K562 (cell line): ENCODE results near the gene PIK3CA. TPM values are rescaled to one million over a fixed set of nuclear protein-coding genes. Genes with fewer than 3 reads are reported as not detected.

ENCODE experiments used
- ATAC-seq: fragments of 200-7000 bp; cut with Tn5 transposase; 3 replicates; pipeline ENCODE4 v1.9.1; 2020; ENCODE audit warnings: moderate library complexity
- BruUV-seq: library from RNA; stranded (reverse); fragments of 400-500 nt; replicated peaks from 2 replicates; lab custom pipeline; 2021; lab: Mats Ljungman, UMichigan
- CTCF ChIA-PET: fragments of 300-600 bp; formaldehyde crosslinking; extraction: SDS; loops from one replicate; lab custom pipeline; 2021; ENCODE audit warnings: low intra/inter-chr PET ratio; lab: Yijun Ruan, JAX
- POLR2A ChIA-PET: fragments of 300-600, 350-650 bp; sonication (Branson Sonifier 250); formaldehyde crosslinking; extraction: SDS; loops from one replicate; lab custom pipeline; 2021; ENCODE audit warnings: antibody characterized with exemption, inconsistent platforms; lab: Yijun Ruan, JAX
- DNase-seq, 4 experiments: peaks; one replicate each; pipeline versions ENCODE4 v3.0.0 to v3.0.0-alpha.2; 2011 to 2018; ENCODE audit warnings: low spot score in 3 of 4, mixed read lengths in 3 of 4; ENCODE audit errors: extremely low read depth in 1 of 4
- FAIRE-seq: peaks from 2 replicates; lab custom pipeline; 2011; peaks lifted over from hg19 to GRCh38; lab: Jason Lieb, UNC
- H2AFZ ChIP-seq: 2 replicates; pipeline ENCODE4 v1.6.0; 2011; ENCODE audit warnings: low read depth, low read length, control low read depth, inconsistent platforms
- H3K27ac ChIP-seq: fragments of 200-600 bp; 3 replicates; pipeline ENCODE4 v1.8.0; 2011; ENCODE audit warnings: low read depth, mild to moderate bottlenecking, control low read depth, inconsistent platforms, low read length, moderate library complexity, mixed read lengths; ENCODE audit errors: extremely low read depth
- H3K27me3 ChIP-seq, 2 experiments: fragments of 300-600 bp in 1 of 2; 2 replicates in 1 of 2; 3 replicates in 1 of 2; pipeline versions ENCODE4 v1.6.0 to v1.8.0; 2011; ENCODE audit warnings: inconsistent platforms in 2 of 2, low read length in 2 of 2, mild to moderate bottlenecking in 1 of 2, mixed read lengths in 1 of 2, moderate library complexity in 1 of 2; ENCODE audit not compliant: control insufficient read depth in 2 of 2, insufficient read depth in 2 of 2
- H3K36me3 ChIP-seq: fragments of 300-600 bp; 3 replicates; pipeline ENCODE4 v1.8.0; 2011; ENCODE audit warnings: mild to moderate bottlenecking, low read length, inconsistent platforms; ENCODE audit not compliant: control insufficient read depth, insufficient read depth
- H3K4me1 ChIP-seq, 2 experiments: fragments of 200-600 bp in 1 of 2; replicated peaks in 1 of 2; 2 replicates in 1 of 2; 3 replicates in 1 of 2; pipeline versions ENCODE4 v1.5.1 to v1.8.0; 2011; ENCODE audit warnings: inconsistent platforms in 2 of 2, low read length in 2 of 2, mild to moderate bottlenecking in 1 of 2, mixed read lengths in 1 of 2, moderate library complexity in 1 of 2; ENCODE audit not compliant: control insufficient read depth in 2 of 2, insufficient read depth in 2 of 2
- H3K4me2 ChIP-seq: 2 replicates; pipeline ENCODE4 v1.6.1; 2011; ENCODE audit warnings: low read length, control low read depth, inconsistent platforms, mixed read lengths; ENCODE audit not compliant: insufficient read depth
- H3K4me3 ChIP-seq: fragments of 200-600 bp; sonication (generic), shearing (Covaris generic); 2 replicates; pipeline ENCODE4 v1.5.1; 2016; ENCODE audit warnings: control low read depth, inconsistent platforms
- H3K79me2 ChIP-seq: fragments of 200-600 bp; 3 replicates; pipeline ENCODE4 v1.8.0; 2011; ENCODE audit warnings: low read length, inconsistent platforms; ENCODE audit not compliant: control insufficient read depth, insufficient read depth
- H3K9ac ChIP-seq, 2 experiments: 2 replicates each; pipeline versions ENCODE4 v1.6.0 to v1.6.1; 2011; ENCODE audit warnings: low read depth in 2 of 2, low read length in 2 of 2, control low read depth in 1 of 2, inconsistent platforms in 1 of 2, mild to moderate bottlenecking in 1 of 2, mixed read lengths in 1 of 2; ENCODE audit not compliant: insufficient read depth in 1 of 2
- H3K9me1 ChIP-seq: one replicate; pipeline ENCODE4 v1.6.0; 2011; ENCODE audit warnings: inconsistent platforms, mild to moderate bottlenecking, low read length, moderate library complexity; ENCODE audit not compliant: control insufficient read depth, insufficient read depth
- H3K9me3 ChIP-seq: replicated peaks from 2 replicates; pipeline ENCODE4 v1.5.1; 2011; ENCODE audit warnings: low read depth, low read length, inconsistent platforms; ENCODE audit not compliant: control insufficient read depth, insufficient read depth
- H4K20me1 ChIP-seq: replicated peaks from 2 replicates; pipeline ENCODE4 v1.6.1; 2011; ENCODE audit warnings: low read length, inconsistent platforms, mixed read lengths; ENCODE audit not compliant: control insufficient read depth, insufficient read depth
- HNRNPH1 ChIP-seq: fragments of 200-400 bp; formaldehyde crosslinking; optimal IDR thresholded peaks from 2 replicates; pipeline ENCODE3; 2017; ENCODE audit warnings: low read depth, mild to moderate bottlenecking, low read length, moderate library complexity
- KLF16 ChIP-seq: IDR thresholded peaks from 2 replicates; pipeline ENCODE4 v1.6.1; 2016; ENCODE audit warnings: antibody characterized with exemption
- TCF3 ChIP-seq: sonication (generic); formaldehyde crosslinking; IDR thresholded peaks from 2 replicates; pipeline ENCODE4 v1.4.0; 2020; ENCODE audit warnings: mild to moderate bottlenecking, missing genetic modification reagents
- ZBED1 ChIP-seq: IDR thresholded peaks from 2 replicates; pipeline ENCODE4 v1.6.1; 2014
- ZNF217 ChIP-seq: sonication (generic); formaldehyde crosslinking; IDR thresholded peaks from 2 replicates; pipeline ENCODE4 v1.8.0; 2022; ENCODE audit warnings: mild to moderate bottlenecking, missing genetic modification reagents
- in situ Hi-C: fragments of 300-500 bp; cut with MboI; formaldehyde crosslinking; loops from 4 replicates; pipeline ENCODE4 v1.15.0; 2018; ENCODE audit warnings: inconsistent platforms, mixed read lengths
- intact Hi-C: fragments of 100-400 bp; cut with micrococcal nuclease; formaldehyde crosslinking; loops from 2 replicates; pipeline ENCODE4 v1.14.2; 2022
- polyA plus RNA-seq, 8 experiments: library from polyadenylated mRNA; depleted of rRNA in 4 of 8; stranded (reverse) in 5 of 8; unstranded in 3 of 8; fragments of >200 nt; fragmentation: Nextera tagmentation in 2 of 8; fragmentation: Illumina TruSeq in 1 of 8; extraction: Ambion mirVana in 2 of 8; extraction: Trizol in 1 of 8; gene quantifications; 2 replicates each; pipeline versions ENCODE4 v1.2.1 to v1.2.3, GENCODE V29; 2011 to 2014; ENCODE audit warnings: inconsistent platforms in 1 of 8, missing spikeins in 1 of 8
- total RNA-seq, 7 experiments: library from RNA; depleted of rRNA in 6 of 7; stranded (reverse); fragments of >200 nt in 6 of 7; fragmentation: Illumina TruSeq in 2 of 7; extraction: Trizol in 2 of 7; gene quantifications; 2 replicates each; pipeline versions ENCODE4 v1.2.1 to v1.2.3, GENCODE V29; 2011 to 2021; ENCODE audit warnings: low replicate concordance in 1 of 7
- TF ChIP-seq, protein P1 (sequence below): fragments of 200-600 bp; sonication (generic); IDR thresholded peaks from one replicate; pipeline ENCODE4 v1.6.1; 2012; ENCODE audit warnings: mild to moderate bottlenecking, low read depth, low read length, inconsistent platforms
- TF ChIP-seq, protein P2 (sequence below): fragments of 250-450 bp; sonication (Bioruptor Pico); IDR thresholded peaks from 2 replicates; pipeline ENCODE4 v1.8.0; 2022; ENCODE audit warnings: inconsistent platforms
- TF ChIP-seq, protein P3 (sequence below), 2 experiments: IDR thresholded peaks; 2 replicates each; pipeline ENCODE4 v1.6.1; 2012; ENCODE audit warnings: improper control_type of control experiment in 2 of 2, low read depth in 2 of 2, low read length in 2 of 2, borderline replicate concordance in 1 of 2

The PIK3CA gene
- total and polyA plus RNA-seq, 9 of the 15 experiments (the other 6 are each of a cell fraction or from before 2014, with no cell fraction given) = 3.8 to 19.4 (median 10.8) TPM

DNA sequence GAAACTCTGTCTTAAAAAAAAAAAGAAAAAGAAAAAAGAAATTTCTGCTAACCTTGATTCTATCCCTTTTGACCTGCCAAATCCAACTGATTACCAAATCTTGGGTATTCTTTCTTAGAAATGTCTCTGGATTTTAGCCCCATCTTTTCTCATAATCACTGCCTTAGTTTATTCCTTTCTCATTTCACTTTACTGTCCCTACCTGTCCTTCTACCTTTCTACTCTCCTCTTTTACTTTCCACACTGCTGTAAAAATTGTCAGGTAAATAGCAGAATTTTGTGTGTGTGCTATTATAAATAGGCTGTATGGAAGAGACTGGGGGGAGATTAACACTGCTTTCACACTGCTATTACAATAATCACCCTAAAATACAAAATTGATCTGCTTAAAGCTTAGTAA, 16.7 kb downstream of the PIK3CA start:
- H3K9ac ChIP-seq = no peak overlapping the region
- no TSS peak for BruUV-seq
- H3K4me1 ChIP-seq = no peaks in the 10 kb centered on the region; a peak in 2 of 5 replicates
- no peak overlapping the region for H3K27ac ChIP-seq
- no peak overlapping the region for H3K4me2 ChIP-seq
- FAIRE-seq = no peak
- H3K9me3 ChIP-seq = no peaks in the 10 kb centered on the region
- H3K4me3 ChIP-seq = no peak overlapping the region
- ChIA-PET POLR2A (no interaction called here), CTCF (no interaction called here)
- H4K20me1 ChIP-seq = peaks cover 5% of the 10 kb centered on the region; the same call in 1 of the 2 replicates
- no peak for DNase-seq
- no peaks in the 10 kb centered on the region for H3K27me3 ChIP-seq
- in situ Hi-C loops (no loop called here), intact Hi-C loops (no loop called here)
- H3K36me3 ChIP-seq = peaks cover 5% of the 10 kb centered on the region; the same call in 2 of the 3 replicates
- peaks cover 50% of the 10 kb centered on the region for H3K79me2 ChIP-seq
- H3K9me1 ChIP-seq = no peaks in the 10 kb centered on the region
- ATAC-seq = no peak
- no peak overlapping the region for H2AFZ ChIP-seq
- TF ChIP-seq HNRNPH1 = no peak
- TF ChIP-seq KLF16 = no peak
- TF ChIP-seq TCF3 (CRISPR knock-in tag) = no peak
- TF ChIP-seq ZNF217 (CRISPR knock-in tag) = no peak
- TF ChIP-seq ZBED1 = no peak
- TF ChIP-seq, protein P1, sequence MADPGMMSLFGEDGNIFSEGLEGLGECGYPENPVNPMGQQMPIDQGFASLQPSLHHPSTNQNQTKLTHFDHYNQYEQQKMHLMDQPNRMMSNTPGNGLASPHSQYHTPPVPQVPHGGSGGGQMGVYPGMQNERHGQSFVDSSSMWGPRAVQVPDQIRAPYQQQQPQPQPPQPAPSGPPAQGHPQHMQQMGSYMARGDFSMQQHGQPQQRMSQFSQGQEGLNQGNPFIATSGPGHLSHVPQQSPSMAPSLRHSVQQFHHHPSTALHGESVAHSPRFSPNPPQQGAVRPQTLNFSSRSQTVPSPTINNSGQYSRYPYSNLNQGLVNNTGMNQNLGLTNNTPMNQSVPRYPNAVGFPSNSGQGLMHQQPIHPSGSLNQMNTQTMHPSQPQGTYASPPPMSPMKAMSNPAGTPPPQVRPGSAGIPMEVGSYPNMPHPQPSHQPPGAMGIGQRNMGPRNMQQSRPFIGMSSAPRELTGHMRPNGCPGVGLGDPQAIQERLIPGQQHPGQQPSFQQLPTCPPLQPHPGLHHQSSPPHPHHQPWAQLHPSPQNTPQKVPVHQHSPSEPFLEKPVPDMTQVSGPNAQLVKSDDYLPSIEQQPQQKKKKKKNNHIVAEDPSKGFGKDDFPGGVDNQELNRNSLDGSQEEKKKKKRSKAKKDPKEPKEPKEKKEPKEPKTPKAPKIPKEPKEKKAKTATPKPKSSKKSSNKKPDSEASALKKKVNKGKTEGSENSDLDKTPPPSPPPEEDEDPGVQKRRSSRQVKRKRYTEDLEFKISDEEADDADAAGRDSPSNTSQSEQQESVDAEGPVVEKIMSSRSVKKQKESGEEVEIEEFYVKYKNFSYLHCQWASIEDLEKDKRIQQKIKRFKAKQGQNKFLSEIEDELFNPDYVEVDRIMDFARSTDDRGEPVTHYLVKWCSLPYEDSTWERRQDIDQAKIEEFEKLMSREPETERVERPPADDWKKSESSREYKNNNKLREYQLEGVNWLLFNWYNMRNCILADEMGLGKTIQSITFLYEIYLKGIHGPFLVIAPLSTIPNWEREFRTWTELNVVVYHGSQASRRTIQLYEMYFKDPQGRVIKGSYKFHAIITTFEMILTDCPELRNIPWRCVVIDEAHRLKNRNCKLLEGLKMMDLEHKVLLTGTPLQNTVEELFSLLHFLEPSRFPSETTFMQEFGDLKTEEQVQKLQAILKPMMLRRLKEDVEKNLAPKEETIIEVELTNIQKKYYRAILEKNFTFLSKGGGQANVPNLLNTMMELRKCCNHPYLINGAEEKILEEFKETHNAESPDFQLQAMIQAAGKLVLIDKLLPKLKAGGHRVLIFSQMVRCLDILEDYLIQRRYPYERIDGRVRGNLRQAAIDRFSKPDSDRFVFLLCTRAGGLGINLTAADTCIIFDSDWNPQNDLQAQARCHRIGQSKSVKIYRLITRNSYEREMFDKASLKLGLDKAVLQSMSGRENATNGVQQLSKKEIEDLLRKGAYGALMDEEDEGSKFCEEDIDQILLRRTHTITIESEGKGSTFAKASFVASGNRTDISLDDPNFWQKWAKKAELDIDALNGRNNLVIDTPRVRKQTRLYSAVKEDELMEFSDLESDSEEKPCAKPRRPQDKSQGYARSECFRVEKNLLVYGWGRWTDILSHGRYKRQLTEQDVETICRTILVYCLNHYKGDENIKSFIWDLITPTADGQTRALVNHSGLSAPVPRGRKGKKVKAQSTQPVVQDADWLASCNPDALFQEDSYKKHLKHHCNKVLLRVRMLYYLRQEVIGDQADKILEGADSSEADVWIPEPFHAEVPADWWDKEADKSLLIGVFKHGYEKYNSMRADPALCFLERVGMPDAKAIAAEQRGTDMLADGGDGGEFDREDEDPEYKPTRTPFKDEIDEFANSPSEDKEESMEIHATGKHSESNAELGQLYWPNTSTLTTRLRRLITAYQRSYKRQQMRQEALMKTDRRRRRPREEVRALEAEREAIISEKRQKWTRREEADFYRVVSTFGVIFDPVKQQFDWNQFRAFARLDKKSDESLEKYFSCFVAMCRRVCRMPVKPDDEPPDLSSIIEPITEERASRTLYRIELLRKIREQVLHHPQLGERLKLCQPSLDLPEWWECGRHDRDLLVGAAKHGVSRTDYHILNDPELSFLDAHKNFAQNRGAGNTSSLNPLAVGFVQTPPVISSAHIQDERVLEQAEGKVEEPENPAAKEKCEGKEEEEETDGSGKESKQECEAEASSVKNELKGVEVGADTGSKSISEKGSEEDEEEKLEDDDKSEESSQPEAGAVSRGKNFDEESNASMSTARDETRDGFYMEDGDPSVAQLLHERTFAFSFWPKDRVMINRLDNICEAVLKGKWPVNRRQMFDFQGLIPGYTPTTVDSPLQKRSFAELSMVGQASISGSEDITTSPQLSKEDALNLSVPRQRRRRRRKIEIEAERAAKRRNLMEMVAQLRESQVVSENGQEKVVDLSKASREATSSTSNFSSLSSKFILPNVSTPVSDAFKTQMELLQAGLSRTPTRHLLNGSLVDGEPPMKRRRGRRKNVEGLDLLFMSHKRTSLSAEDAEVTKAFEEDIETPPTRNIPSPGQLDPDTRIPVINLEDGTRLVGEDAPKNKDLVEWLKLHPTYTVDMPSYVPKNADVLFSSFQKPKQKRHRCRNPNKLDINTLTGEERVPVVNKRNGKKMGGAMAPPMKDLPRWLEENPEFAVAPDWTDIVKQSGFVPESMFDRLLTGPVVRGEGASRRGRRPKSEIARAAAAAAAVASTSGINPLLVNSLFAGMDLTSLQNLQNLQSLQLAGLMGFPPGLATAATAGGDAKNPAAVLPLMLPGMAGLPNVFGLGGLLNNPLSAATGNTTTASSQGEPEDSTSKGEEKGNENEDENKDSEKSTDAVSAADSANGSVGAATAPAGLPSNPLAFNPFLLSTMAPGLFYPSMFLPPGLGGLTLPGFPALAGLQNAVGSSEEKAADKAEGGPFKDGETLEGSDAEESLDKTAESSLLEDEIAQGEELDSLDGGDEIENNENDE = no peak
- TF ChIP-seq, protein P2, sequence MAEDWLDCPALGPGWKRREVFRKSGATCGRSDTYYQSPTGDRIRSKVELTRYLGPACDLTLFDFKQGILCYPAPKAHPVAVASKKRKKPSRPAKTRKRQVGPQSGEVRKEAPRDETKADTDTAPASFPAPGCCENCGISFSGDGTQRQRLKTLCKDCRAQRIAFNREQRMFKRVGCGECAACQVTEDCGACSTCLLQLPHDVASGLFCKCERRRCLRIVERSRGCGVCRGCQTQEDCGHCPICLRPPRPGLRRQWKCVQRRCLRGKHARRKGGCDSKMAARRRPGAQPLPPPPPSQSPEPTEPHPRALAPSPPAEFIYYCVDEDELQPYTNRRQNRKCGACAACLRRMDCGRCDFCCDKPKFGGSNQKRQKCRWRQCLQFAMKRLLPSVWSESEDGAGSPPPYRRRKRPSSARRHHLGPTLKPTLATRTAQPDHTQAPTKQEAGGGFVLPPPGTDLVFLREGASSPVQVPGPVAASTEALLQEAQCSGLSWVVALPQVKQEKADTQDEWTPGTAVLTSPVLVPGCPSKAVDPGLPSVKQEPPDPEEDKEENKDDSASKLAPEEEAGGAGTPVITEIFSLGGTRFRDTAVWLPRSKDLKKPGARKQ (CRISPR knock-in tag) = no peak
- TF ChIP-seq, protein P3, sequence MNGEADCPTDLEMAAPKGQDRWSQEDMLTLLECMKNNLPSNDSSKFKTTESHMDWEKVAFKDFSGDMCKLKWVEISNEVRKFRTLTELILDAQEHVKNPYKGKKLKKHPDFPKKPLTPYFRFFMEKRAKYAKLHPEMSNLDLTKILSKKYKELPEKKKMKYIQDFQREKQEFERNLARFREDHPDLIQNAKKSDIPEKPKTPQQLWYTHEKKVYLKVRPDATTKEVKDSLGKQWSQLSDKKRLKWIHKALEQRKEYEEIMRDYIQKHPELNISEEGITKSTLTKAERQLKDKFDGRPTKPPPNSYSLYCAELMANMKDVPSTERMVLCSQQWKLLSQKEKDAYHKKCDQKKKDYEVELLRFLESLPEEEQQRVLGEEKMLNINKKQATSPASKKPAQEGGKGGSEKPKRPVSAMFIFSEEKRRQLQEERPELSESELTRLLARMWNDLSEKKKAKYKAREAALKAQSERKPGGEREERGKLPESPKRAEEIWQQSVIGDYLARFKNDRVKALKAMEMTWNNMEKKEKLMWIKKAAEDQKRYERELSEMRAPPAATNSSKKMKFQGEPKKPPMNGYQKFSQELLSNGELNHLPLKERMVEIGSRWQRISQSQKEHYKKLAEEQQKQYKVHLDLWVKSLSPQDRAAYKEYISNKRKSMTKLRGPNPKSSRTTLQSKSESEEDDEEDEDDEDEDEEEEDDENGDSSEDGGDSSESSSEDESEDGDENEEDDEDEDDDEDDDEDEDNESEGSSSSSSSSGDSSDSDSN (IDR thresholded peaks at IDR 0.05; ENCODE audit: borderline replicate concordance in 1 of 2, low read depth in 2 of 2, low read length in 2 of 2) = no peak
